GM20431 (cell line): ENCODE measurements around the gene IFNGR1.

ENCODE experiments used
- in situ Hi-C: fragments of 300-500 bp; cut with MseI, MboI; formaldehyde crosslinking; loops from one replicate; pipeline ENCODE4 v1.15.0; 2020; ENCODE audit warnings: low sequenced_read_pairs; ENCODE audit not compliant: unreplicated experiment

IFNGR1 gene

DNA sequence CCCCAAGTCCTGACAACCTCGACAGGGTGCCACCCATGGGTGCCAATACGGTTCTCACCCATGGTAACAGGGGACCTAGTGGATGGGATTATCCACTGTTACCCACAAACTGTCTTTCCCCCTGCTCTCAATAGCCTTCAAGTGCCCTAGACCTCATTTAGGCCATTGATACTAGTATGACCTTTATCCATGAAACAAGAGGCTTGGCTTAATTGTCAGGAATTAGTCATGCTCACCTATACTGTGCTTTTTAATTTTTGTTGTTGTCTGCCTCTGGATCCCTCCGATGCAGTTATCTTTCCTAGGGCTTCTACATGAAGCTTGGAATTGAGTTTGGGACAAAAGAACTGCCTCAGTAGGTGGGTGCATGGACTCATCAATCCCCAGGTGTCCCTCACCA is 33.9 kb downstream of the IFNGR1 start:
- in situ Hi-C loops: no loop called here

GRCh38 chr6:137182654-137183073 is 36.5 kb downstream of the IFNGR1 start:
- in situ Hi-C loops: no loop called here

DNA sequence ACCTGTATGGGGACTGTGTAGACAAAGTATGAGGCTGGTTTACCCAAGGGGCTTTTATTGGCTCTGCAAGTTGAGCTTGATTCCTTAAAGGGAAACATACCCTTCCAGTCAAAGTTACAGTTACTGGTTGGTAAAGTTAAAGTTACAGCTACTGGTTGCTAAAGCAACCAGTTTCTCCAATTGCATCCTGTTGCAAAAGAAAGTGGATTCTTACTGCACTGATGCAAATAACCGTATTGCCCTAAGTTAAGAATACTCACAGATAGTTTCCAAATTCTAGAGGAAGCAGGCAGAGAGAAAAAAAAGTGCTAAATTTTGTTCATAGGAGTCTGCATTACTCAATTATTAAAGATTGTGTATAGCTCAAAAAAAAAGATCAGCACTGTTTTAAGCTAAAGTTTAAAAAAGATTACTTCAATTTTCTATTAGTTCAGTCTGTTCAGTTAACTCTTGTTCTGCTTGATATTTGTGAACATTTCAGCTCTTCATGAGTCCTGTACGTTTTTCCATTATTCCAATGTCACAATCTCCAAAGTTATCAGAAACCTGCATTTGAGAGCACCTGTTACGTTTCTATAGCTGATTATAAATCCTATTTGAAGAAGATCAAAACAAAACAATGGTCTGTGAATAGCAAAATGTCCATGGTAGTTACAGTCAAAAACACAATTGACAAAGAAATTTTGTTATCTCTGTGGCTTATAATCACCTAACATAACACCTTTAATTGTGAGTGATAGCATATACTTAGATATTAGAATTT is 37.1 kb downstream of the IFNGR1 start:
- in situ Hi-C loops: no loop called here

- in situ Hi-C loops: no loop called here
These were observed 41.6 kb downstream of the IFNGR1 start for GRCh38 chr6:137177611-137178010.

GRCh38 chr6:137176729-137177128 is 42.5 kb downstream of the IFNGR1 start:
- in situ Hi-C loops: no loop called here

- in situ Hi-C loops: no loop called here
These were observed 43.3 kb downstream of the IFNGR1 start for GRCh38 chr6:137175868-137176245.

DNA sequence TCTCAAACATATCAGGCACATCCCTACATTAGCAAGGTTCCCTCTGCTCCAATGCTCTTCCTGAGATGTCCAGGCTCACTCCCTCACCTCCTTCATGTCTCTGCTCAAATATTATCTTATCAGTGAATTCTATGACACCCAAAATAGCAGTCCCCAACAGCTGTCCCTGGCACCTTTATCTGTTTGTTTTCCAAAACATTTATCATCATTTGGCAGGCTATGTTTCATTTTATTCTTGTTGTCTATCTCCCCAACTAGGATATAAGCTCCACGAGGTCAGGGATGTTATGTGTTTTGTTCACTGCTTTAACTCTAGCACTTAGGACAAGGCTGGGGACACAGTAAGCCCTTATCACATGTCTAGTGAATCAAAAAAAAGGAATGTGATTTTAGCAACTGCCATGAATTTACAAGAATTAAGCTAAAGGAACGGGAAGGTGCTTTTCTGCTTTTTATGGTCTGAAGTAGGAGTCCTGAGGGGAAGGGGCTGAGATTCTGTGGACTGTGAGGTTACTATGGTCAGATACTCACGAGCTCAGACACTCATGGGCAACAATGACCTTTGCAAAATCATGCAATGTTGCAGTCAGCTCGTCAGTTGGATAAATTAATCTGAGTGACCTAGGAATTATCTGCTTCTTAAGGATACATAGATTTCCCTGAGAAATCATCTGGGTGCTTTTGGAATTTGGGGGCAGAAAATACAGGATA is 43.9 kb downstream of the IFNGR1 start:
- in situ Hi-C loops: no loop called here

DNA sequence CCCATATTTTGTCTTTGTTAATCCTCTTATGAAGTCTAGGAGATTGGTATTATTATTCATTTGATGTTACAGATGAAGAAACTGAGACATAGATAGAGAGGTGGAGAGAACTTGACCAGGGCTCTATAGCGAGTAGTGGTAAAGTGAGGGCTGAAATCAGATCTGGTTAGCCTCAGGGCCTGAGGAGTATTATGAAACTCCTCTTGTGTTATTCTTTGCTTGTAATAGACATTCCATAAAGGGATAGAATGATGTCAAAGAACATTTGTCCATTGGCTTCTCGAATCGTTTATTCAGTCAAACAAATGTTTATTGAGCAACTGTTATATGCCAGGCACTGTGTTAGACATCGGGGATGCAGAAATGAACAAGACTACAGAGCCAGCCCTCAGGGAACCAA is 45.7 kb downstream of the IFNGR1 start, which contains the start of gene IL22RA2:
Gene IL22RA2, minus strand, starts transcription at position 144 of the 400 bp plus-strand sequence. CDS start 11,895 bp downstream, outside the sequence.
- in situ Hi-C loops: no loop called here

- in situ Hi-C loops: no loop called here
These were observed 46.3 kb downstream of the IFNGR1 start for GRCh38 chr6:137172734-137173431.

DNA sequence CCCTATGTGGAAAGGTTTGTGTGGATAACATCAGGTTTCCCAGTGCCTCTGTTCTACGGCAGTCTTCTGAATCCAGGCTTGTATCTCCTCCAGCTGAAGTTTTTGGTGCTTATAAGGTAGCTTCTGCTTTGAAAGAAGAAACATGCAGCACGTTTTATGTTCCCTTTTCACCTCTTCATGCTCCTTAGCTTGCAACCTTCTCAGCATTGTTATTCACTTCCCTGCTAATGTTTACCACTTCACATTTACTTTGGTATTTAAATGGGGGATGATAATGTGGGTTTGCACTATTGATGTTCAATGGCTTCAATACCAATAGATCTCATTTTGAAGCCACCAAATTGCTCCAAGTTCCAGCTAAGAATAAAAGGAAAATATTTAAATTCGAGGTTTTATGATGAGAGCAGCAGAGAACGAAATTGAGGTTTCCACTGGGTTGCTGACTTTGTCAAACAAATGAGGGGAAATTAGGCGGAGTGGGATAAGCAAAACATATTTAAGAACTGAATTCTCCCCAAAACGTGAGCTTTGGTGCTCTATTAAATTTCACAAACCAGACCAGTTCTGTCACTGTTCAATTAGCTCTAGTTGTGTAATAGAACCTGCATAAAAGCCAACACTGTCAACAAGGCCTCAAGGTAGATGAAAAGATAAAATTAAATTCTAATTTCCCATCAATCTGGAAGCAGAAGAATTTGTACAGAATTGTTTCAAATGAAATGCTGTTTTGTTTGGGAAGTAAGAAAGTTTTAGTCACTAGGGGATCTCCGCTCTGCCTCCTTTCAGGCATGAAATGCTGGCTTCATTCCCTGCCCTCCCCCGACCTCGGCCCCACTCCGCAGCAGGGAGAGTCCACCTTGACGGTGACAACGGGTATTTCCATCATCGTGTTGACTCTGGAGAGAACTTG is 47.1 kb downstream of the IFNGR1 start:
- in situ Hi-C loops: no loop called here

DNA sequence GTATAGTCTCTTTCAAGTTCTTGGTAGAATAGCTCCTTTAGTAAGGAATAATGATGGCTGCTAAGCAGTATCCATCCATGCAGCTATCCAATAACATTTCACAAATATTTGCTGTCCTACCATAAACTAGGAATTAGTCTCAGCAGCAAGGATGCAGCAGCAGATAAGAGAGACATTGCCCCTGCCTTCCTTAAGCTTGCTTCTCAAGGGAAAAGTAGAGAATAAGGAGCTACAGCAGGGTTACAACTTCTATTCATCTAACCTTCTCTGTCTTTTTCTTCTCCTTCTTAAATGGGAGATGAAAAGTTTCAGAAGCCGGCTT is 48.2 kb downstream of the IFNGR1 start:
- in situ Hi-C loops: no loop called here

DNA sequence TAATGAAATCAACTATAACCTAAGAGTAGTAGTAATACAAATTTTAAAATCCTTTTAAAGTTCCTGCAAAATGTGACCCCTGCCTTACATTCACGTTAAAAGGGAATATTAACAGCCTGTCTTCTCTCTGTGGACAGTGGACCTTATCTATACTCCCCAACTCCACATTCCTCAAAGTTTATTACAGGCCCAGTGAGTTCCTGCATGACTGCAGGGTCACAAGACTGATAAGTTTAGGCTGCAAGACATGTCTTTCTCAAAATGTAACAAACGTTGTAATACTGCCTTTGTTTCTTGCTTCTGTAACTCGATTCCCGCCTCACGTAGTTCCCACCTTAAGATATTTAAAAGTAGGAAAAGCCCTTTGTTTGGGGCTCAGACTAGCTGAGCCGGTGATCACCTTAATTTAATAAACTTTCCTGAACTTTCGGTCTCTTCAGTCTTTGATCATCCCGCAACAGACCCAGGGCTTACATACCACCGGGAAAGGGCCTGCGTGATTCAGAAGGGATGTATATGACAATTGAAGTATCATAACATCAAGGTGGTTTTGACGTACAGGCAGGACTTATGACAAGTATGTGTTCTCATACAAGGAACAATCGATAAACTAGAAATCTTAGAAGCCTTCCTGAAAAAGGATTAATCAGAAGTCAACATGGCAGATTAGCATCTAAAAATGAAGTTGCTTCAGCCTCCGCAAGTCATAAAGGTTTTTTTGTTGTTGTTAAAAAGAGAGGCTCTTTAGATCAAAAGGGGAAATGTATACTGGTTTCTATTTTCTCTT is 48.7 kb downstream of the IFNGR1 start:
- in situ Hi-C loops: no loop called here

DNA sequence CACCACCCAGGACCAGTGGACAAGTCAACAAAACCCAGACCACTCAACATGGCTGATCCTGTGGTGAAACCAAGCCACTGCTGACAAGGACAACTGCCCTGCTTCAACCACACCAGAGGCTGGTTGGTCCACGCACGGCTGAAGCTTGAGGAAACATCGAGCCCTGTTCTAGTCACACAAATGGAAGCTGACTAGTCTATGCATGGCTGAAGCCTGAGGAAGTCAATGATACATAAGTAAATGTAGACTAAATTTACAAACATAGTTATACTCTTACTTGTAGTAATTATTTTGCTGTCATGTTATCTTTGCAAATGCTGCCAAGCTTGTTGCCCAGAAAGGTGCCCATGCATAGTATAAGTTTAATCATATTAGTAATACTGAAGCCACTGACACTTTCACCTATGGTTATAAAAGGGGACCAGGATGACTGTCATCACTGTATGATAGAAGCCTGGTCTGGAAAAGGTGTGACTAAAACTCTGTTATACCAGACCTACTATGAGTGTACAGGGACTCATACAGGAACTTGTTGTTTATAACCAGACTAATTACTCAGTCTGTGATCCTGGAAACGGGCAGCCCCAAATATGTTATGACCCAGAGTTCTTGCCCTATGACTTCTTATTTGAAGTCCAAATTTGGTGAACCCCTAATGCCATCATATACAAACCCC is 51.3 kb downstream of the IFNGR1 start:
- in situ Hi-C loops: loop anchor here (10.0 kb wide), 1 partner anchor 83 kb away; no protein-coding TSS in a partner anchor

DNA sequence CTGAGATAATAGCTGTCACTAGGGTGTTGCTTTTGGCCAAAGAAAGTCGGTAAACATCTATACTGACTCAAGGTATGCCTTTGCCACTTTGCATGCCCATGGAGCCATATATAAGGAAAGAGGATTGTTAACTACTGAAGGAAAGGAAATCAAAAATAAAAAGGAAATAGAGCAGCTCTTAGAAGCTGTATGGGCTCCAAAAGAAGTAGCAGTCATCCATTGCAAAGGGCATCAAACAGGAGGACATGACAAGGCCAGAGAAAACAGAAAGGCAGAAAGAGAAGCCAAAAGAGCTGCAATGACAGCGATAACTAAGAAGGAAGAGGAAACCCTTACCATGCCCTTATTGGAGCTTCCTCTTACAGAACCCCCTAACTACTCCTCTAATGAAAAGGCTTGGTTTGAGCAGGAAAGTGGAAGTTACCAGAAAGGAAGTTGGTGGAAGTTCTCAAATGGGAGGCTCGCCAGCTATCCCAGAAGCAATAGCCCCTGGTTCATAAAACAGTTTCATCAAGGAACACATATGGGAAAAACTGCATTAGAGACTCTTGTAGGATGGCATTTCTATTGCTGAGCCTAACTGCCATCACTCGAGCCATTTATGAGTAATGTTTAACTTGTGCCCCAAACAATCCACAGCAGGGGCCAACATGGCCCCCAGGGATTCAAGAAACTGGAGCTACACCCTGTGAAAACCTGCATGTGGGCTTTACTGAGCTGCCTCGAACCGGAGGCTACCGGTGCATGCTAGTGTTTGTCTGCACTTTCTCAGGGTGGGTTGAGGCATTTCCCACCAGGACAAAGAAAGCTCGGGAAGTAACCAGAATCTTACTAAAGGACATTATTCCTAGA is 52.7 kb downstream of the IFNGR1 start:
- in situ Hi-C loops: loop anchor here (10.0 kb wide), 1 partner anchor 82 kb away; no protein-coding TSS in a partner anchor

GRCh38 chr6:137165375-137166246 is 53.6 kb downstream of the IFNGR1 start:
- in situ Hi-C loops: loop anchor here (10.0 kb wide), 1 partner anchor 81 kb away; no protein-coding TSS in a partner anchor

GRCh38 chr6:137163732-137164318 is 55.4 kb downstream of the IFNGR1 start:
- in situ Hi-C loops: loop anchor here (10.0 kb wide), 1 partner anchor 79 kb away; no protein-coding TSS in a partner anchor
